ENCODE results near the gene TMEM154.

GRCh38 chr4:152613351-152613750 lies 66.4 kb downstream of the TMEM154 start:
- no peak for TF ChIP-seq CTCF (conservative IDR thresholded peaks at IDR 0.05; ENCODE audit: low read length)
- TF ChIP-seq EZH2phosphoT487 (IDR thresholded peaks at IDR 0.05; ENCODE audit: borderline replicate concordance) = no peak
